Measurements from ENCODE around the gene AHCYL2. TPM values are rescaled to one million over a fixed set of nuclear protein-coding genes. Genes with fewer than 3 reads are reported as not detected.

The AHCYL2 gene
- total and polyA plus RNA-seq, 2 experiments from 2014 or later: 7.8 to 29.4 TPM

GRCh38 chr7:129222064-129222463, 2.8 kb upstream of the AHCYL2 start:
- Mint-ChIP-seq H3K9me3 (peaks cover 3% of the 10 kb centered on the region), H3K4me1 (peaks cover 17% of the 10 kb centered on the region), H3K27me3 (ENCODE audit: insufficient read depth, low read depth, poor library complexity) (peaks cover 10% of the 10 kb centered on the region), H3K36me3 (ENCODE audit: low read depth) (peaks cover 3% of the 10 kb centered on the region), H3K4me3 (no peak overlapping the region), H3K27ac (no peak overlapping the region)
- TF ChIP-seq, protein P1, sequence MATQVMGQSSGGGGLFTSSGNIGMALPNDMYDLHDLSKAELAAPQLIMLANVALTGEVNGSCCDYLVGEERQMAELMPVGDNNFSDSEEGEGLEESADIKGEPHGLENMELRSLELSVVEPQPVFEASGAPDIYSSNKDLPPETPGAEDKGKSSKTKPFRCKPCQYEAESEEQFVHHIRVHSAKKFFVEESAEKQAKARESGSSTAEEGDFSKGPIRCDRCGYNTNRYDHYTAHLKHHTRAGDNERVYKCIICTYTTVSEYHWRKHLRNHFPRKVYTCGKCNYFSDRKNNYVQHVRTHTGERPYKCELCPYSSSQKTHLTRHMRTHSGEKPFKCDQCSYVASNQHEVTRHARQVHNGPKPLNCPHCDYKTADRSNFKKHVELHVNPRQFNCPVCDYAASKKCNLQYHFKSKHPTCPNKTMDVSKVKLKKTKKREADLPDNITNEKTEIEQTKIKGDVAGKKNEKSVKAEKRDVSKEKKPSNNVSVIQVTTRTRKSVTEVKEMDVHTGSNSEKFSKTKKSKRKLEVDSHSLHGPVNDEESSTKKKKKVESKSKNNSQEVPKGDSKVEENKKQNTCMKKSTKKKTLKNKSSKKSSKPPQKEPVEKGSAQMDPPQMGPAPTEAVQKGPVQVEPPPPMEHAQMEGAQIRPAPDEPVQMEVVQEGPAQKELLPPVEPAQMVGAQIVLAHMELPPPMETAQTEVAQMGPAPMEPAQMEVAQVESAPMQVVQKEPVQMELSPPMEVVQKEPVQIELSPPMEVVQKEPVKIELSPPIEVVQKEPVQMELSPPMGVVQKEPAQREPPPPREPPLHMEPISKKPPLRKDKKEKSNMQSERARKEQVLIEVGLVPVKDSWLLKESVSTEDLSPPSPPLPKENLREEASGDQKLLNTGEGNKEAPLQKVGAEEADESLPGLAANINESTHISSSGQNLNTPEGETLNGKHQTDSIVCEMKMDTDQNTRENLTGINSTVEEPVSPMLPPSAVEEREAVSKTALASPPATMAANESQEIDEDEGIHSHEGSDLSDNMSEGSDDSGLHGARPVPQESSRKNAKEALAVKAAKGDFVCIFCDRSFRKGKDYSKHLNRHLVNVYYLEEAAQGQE (IDR thresholded peaks at IDR 0.05; ENCODE audit: unreplicated experiment): no peak
- TF ChIP-seq CTCF (conservative IDR thresholded peaks at IDR 0.05; ENCODE audit: low read depth in 2 of 2) (no peak), EZH2 (IDR thresholded peaks at IDR 0.05; ENCODE audit: low read depth, unreplicated experiment) (no peak), CREB1 (CRISPR knock-in tag; IDR thresholded peaks at IDR 0.05; ENCODE audit: low read depth) (no peak), EZH2phosphoT487 (IDR thresholded peaks at IDR 0.05; ENCODE audit: unreplicated experiment) (no peak), JUNB (IDR thresholded peaks at IDR 0.05; ENCODE audit: unreplicated experiment) (no peak), NANOG (IDR thresholded peaks at IDR 0.05; ENCODE audit: borderline replicate concordance) (no peak), POLR2AphosphoS5 (IDR thresholded peaks at IDR 0.05; ENCODE audit: low read depth) (no peak), ZNF114 (CRISPR knock-in tag; IDR thresholded peaks at IDR 0.05) (no peak)
- TF ChIP-seq, protein P2, sequence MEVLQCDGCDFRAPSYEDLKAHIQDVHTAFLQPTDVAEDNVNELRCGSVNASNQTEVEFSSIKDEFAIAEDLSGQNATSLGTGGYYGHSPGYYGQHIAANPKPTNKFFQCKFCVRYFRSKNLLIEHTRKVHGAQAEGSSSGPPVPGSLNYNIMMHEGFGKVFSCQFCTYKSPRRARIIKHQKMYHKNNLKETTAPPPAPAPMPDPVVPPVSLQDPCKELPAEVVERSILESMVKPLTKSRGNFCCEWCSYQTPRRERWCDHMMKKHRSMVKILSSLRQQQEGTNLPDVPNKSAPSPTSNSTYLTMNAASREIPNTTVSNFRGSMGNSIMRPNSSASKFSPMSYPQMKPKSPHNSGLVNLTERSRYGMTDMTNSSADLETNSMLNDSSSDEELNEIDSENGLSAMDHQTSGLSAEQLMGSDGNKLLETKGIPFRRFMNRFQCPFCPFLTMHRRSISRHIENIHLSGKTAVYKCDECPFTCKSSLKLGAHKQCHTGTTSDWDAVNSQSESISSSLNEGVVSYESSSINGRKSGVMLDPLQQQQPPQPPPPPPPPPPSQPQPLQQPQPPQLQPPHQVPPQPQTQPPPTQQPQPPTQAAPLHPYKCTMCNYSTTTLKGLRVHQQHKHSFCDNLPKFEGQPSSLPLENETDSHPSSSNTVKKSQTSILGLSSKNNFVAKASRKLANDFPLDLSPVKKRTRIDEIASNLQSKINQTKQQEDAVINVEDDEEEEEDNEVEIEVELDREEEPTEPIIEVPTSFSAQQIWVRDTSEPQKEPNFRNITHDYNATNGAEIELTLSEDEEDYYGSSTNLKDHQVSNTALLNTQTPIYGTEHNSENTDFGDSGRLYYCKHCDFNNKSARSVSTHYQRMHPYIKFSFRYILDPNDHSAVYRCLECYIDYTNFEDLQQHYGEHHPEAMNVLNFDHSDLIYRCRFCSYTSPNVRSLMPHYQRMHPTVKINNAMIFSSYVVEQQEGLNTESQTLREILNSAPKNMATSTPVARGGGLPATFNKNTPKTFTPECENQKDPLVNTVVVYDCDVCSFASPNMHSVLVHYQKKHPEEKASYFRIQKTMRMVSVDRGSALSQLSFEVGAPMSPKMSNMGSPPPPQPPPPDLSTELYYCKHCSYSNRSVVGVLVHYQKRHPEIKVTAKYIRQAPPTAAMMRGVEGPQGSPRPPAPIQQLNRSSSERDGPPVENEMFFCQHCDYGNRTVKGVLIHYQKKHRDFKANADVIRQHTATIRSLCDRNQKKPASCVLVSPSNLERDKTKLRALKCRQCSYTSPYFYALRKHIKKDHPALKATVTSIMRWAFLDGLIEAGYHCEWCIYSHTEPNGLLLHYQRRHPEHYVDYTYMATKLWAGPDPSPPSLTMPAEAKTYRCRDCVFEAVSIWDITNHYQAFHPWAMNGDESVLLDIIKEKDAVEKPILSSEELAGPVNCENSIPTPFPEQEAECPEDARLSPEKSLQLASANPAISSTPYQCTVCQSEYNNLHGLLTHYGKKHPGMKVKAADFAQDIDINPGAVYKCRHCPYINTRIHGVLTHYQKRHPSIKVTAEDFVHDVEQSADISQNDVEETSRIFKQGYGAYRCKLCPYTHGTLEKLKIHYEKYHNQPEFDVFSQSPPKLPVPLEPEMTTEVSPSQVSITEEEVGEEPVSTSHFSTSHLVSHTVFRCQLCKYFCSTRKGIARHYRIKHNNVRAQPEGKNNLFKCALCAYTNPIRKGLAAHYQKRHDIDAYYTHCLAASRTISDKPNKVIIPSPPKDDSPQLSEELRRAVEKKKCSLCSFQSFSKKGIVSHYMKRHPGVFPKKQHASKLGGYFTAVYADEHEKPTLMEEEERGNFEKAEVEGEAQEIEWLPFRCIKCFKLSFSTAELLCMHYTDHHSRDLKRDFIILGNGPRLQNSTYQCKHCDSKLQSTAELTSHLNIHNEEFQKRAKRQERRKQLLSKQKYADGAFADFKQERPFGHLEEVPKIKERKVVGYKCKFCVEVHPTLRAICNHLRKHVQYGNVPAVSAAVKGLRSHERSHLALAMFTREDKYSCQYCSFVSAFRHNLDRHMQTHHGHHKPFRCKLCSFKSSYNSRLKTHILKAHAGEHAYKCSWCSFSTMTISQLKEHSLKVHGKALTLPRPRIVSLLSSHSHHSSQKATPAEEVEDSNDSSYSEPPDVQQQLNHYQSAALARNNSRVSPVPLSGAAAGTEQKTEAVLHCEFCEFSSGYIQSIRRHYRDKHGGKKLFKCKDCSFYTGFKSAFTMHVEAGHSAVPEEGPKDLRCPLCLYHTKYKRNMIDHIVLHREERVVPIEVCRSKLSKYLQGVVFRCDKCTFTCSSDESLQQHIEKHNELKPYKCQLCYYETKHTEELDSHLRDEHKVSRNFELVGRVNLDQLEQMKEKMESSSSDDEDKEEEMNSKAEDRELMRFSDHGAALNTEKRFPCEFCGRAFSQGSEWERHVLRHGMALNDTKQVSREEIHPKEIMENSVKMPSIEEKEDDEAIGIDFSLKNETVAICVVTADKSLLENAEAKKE (CRISPR knock-in tag; IDR thresholded peaks at IDR 0.05): no peak
- Histone ChIP-seq H3K27me3 (ENCODE audit: insufficient read depth) (no peaks in the 10 kb centered on the region), H3K27ac (ENCODE audit: low read depth) (no peak overlapping the region), H3F3A (replicated peaks; ENCODE audit: low read depth) (0 out of 2 replicates have a peak, but pooled peaks cover 2% of the 10 kb centered on the region), H3K9me2 (ENCODE audit: insufficient read depth) (no peaks in the 10 kb centered on the region), H3K4me1 (ENCODE audit: insufficient read depth) (peaks cover 11% of the 10 kb centered on the region), H3K4me2 (no peak overlapping the region), H3K36me3 (ENCODE audit: insufficient read depth) (no peaks in the 10 kb centered on the region), H3K79me2 (replicated peaks; ENCODE audit: insufficient read depth) (peaks cover 12% of the 10 kb centered on the region), H4K20me1 (replicated peaks; ENCODE audit: insufficient read depth) (peaks cover 7% of the 10 kb centered on the region; the same call in 1 of the 2 replicates), H2AFZ (no peak overlapping the region), H3K4me3 (no peak overlapping the region)
- DNase-seq (ENCODE audit: low spot score) (no peak), ATAC-seq (no peak)

Data from GM23338 (cell line).